ENCODE measurements around the gene MRPL58. TPM values are rescaled to one million over a fixed set of nuclear protein-coding genes. Genes with fewer than 3 reads are reported as not detected.

Gene MRPL58
- polyA plus RNA-seq, 4 donors = 22.4 to 73.0 (median 45.7) TPM

GRCh38 chr17:75063626-75064025 is 51.2 kb downstream of the MRPL58 start:
- Histone ChIP-seq H3K9me3 (ENCODE audit: control insufficient read depth in 2 of 2, insufficient read depth in 1 of 2, low read depth in 1 of 2, low read length in 1 of 2) (no peaks in the 10 kb centered on the region), H3K4me1 (ENCODE audit: control insufficient read depth in 3 of 3, insufficient read depth in 2 of 3, low read depth in 1 of 3, low read length in 2 of 3) (peaks cover 0 to 5% (median 0%) of the 10 kb centered on the region in 3 donors), H3K36me3 (ENCODE audit: control insufficient read depth in 3 of 3, insufficient read depth in 2 of 3, low read depth in 1 of 3, low read length in 3 of 3) (peaks cover 7 to 59% (median 13%) of the 10 kb centered on the region in 3 donors), H3K27me3 (ENCODE audit: control insufficient read depth in 3 of 3, insufficient read depth in 3 of 3, low read length in 3 of 3) (no peaks in the 10 kb centered on the region), H3K27ac (ENCODE audit: low read depth in 1 of 3, low read length in 2 of 3) (no peak overlapping the region), H3K4me3 (ENCODE audit: low read depth in 1 of 3, low read length in 3 of 3) (no peak overlapping the region)
- FAIRE-seq (no peak), DNase-seq (no peak)
- 84 to 95% (median 91%) methylated on average over 3 of the region's 3 CpGs for WGBS, 3 donors

GRCh38 chr17:75064040-75064439 is 51.6 kb downstream of the MRPL58 start:
- no peak for FAIRE-seq
- peaks cover 7 to 59% (median 13%) of the 10 kb centered on the region in 3 donors for H3K36me3 ChIP-seq (ENCODE audit: control insufficient read depth in 3 of 3, insufficient read depth in 2 of 3, low read depth in 1 of 3, low read length in 3 of 3)
- H3K4me3 ChIP-seq (ENCODE audit: low read depth in 1 of 3, low read length in 3 of 3) = no peak overlapping the region
- DNase-seq = no peak
- H3K27me3 ChIP-seq (ENCODE audit: control insufficient read depth in 3 of 3, insufficient read depth in 3 of 3, low read length in 3 of 3) = no peaks in the 10 kb centered on the region
- 91 to 97% (median 95%) methylated on average over 11 of the region's 11 CpGs for WGBS, 3 donors
- H3K27ac ChIP-seq (ENCODE audit: low read depth in 1 of 3, low read length in 2 of 3) = no peak overlapping the region
- H3K9me3 ChIP-seq (ENCODE audit: control insufficient read depth in 2 of 2, insufficient read depth in 1 of 2, low read depth in 1 of 2, low read length in 1 of 2) = no peaks in the 10 kb centered on the region
- peaks cover 0 to 5% (median 0%) of the 10 kb centered on the region in 3 donors for H3K4me1 ChIP-seq (ENCODE audit: control insufficient read depth in 3 of 3, insufficient read depth in 2 of 3, low read depth in 1 of 3, low read length in 2 of 3)

GRCh38 chr17:75064460-75064859 is 52.0 kb downstream of the MRPL58 start:
- peaks cover 0 to 4% (median 0%) of the 10 kb centered on the region in 3 donors for H3K4me1 ChIP-seq (ENCODE audit: control insufficient read depth in 3 of 3, insufficient read depth in 2 of 3, low read depth in 1 of 3, low read length in 2 of 3)
- H3K4me3 ChIP-seq (ENCODE audit: low read depth in 1 of 3, low read length in 3 of 3) = no peak overlapping the region
- DNase-seq (no peak), FAIRE-seq (no peak)
- H3K27me3 ChIP-seq (ENCODE audit: control insufficient read depth in 3 of 3, insufficient read depth in 3 of 3, low read length in 3 of 3) = no peaks in the 10 kb centered on the region
- no peaks in the 10 kb centered on the region for H3K9me3 ChIP-seq (ENCODE audit: control insufficient read depth in 2 of 2, insufficient read depth in 1 of 2, low read depth in 1 of 2, low read length in 1 of 2)
- no peak overlapping the region for H3K27ac ChIP-seq (ENCODE audit: low read depth in 1 of 3, low read length in 2 of 3)
- WGBS, 3 donors = 79 to 87% (median 81%) methylated on average over 8 of the region's 8 CpGs
- H3K36me3 ChIP-seq (ENCODE audit: control insufficient read depth in 3 of 3, insufficient read depth in 2 of 3, low read depth in 1 of 3, low read length in 3 of 3) = peaks cover 7 to 56% (median 12%) of the 10 kb centered on the region in 3 donors

- H3K27me3 ChIP-seq (ENCODE audit: control insufficient read depth in 3 of 3, insufficient read depth in 3 of 3, low read length in 3 of 3) = no peaks in the 10 kb centered on the region
- no peaks in the 10 kb centered on the region for H3K9me3 ChIP-seq (ENCODE audit: control insufficient read depth in 2 of 2, insufficient read depth in 1 of 2, low read depth in 1 of 2, low read length in 1 of 2)
- FAIRE-seq = no peak
- no peak overlapping the region for H3K27ac ChIP-seq (ENCODE audit: low read depth in 1 of 3, low read length in 2 of 3)
- no peak overlapping the region for H3K4me3 ChIP-seq (ENCODE audit: low read depth in 1 of 3, low read length in 3 of 3)
- H3K36me3 ChIP-seq (ENCODE audit: control insufficient read depth in 3 of 3, insufficient read depth in 2 of 3, low read depth in 1 of 3, low read length in 3 of 3) = peaks cover 7 to 51% (median 11%) of the 10 kb centered on the region in 3 donors
- WGBS, 3 donors = 93 to 97% (median 94%) methylated on average over 18 of the region's 18 CpGs
- H3K4me1 ChIP-seq (ENCODE audit: control insufficient read depth in 3 of 3, insufficient read depth in 2 of 3, low read depth in 1 of 3, low read length in 2 of 3) = no peaks in the 10 kb centered on the region
- DNase-seq = no peak
Measured at GRCh38 chr17:75064867-75065561, 52.5 kb downstream of the MRPL58 start.

GRCh38 chr17:75065562-75066151 is 53.2 kb downstream of the MRPL58 start:
- no peak for FAIRE-seq
- Histone ChIP-seq H3K27ac (ENCODE audit: low read depth in 1 of 3, low read length in 2 of 3) (no peak overlapping the region), H3K4me3 (ENCODE audit: low read depth in 1 of 3, low read length in 3 of 3) (no peak overlapping the region), H3K36me3 (ENCODE audit: control insufficient read depth in 3 of 3, insufficient read depth in 2 of 3, low read depth in 1 of 3, low read length in 3 of 3) (peaks cover 3 to 48% (median 9%) of the 10 kb centered on the region in 3 donors), H3K9me3 (ENCODE audit: control insufficient read depth in 2 of 2, insufficient read depth in 1 of 2, low read depth in 1 of 2, low read length in 1 of 2) (no peaks in the 10 kb centered on the region), H3K27me3 (ENCODE audit: control insufficient read depth in 3 of 3, insufficient read depth in 3 of 3, low read length in 3 of 3) (no peaks in the 10 kb centered on the region), H3K4me1 (ENCODE audit: control insufficient read depth in 3 of 3, insufficient read depth in 2 of 3, low read depth in 1 of 3, low read length in 2 of 3) (no peaks in the 10 kb centered on the region)
- no peak for DNase-seq
- WGBS, 3 donors = 65 to 68% (median 65%) methylated on average over 6 of the region's 6 CpGs

- WGBS, 3 donors = 57 to 75% (median 60%) methylated on average over 4 of the region's 4 CpGs
- FAIRE-seq = no peak
Measured at GRCh38 chr17:75067856-75068255, 55.4 kb downstream of the MRPL58 start.

GRCh38 chr17:75068750-75069149 is 56.3 kb downstream of the MRPL58 start:
- peaks cover 0 to 19% (median 3%) of the 10 kb centered on the region in 3 donors for H3K36me3 ChIP-seq (ENCODE audit: control insufficient read depth in 3 of 3, insufficient read depth in 2 of 3, low read depth in 1 of 3, low read length in 3 of 3)
- FAIRE-seq (no peak), DNase-seq (no peak)
- H3K4me3 ChIP-seq (ENCODE audit: low read depth in 1 of 3, low read length in 3 of 3) = no peak overlapping the region
- no peaks in the 10 kb centered on the region for H3K27me3 ChIP-seq (ENCODE audit: control insufficient read depth in 3 of 3, insufficient read depth in 3 of 3, low read length in 3 of 3)
- peaks cover 0 to under 1% (median 0%) of the 10 kb centered on the region in 3 donors for H3K4me1 ChIP-seq (ENCODE audit: control insufficient read depth in 3 of 3, insufficient read depth in 2 of 3, low read depth in 1 of 3, low read length in 2 of 3)
- no peaks in the 10 kb centered on the region for H3K9me3 ChIP-seq (ENCODE audit: control insufficient read depth in 2 of 2, insufficient read depth in 1 of 2, low read depth in 1 of 2, low read length in 1 of 2)
- no peak overlapping the region for H3K27ac ChIP-seq (ENCODE audit: low read depth in 1 of 3, low read length in 2 of 3)
- 80 to 85% (median 83%) methylated on average over 8 of the region's 8 CpGs for WGBS, 3 donors

More at GRCh38 chr17:75067856-75068255, 55.4 kb downstream of the MRPL58 start:
- no peak for DNase-seq
- no peak overlapping the region for H3K4me3 ChIP-seq (ENCODE audit: low read depth in 1 of 3, low read length in 3 of 3)
- no peaks in the 10 kb centered on the region for H3K27me3 ChIP-seq (ENCODE audit: control insufficient read depth in 3 of 3, insufficient read depth in 3 of 3, low read length in 3 of 3)
- peaks cover 2 to 28% (median 3%) of the 10 kb centered on the region in 3 donors for H3K36me3 ChIP-seq (ENCODE audit: control insufficient read depth in 3 of 3, insufficient read depth in 2 of 3, low read depth in 1 of 3, low read length in 3 of 3)
- H3K9me3 ChIP-seq (ENCODE audit: control insufficient read depth in 2 of 2, insufficient read depth in 1 of 2, low read depth in 1 of 2, low read length in 1 of 2) = no peaks in the 10 kb centered on the region
- H3K27ac ChIP-seq (ENCODE audit: low read depth in 1 of 3, low read length in 2 of 3) = no peak overlapping the region
- no peaks in the 10 kb centered on the region for H3K4me1 ChIP-seq (ENCODE audit: control insufficient read depth in 3 of 3, insufficient read depth in 2 of 3, low read depth in 1 of 3, low read length in 2 of 3)

- Histone ChIP-seq H3K36me3 (ENCODE audit: control insufficient read depth in 3 of 3, insufficient read depth in 2 of 3, low read depth in 1 of 3, low read length in 3 of 3) (peaks cover 0 to 8% (median 0%) of the 10 kb centered on the region in 3 donors), H3K27ac (ENCODE audit: low read depth in 1 of 3, low read length in 2 of 3) (no peak overlapping the region), H3K27me3 (ENCODE audit: control insufficient read depth in 3 of 3, insufficient read depth in 3 of 3, low read length in 3 of 3) (no peaks in the 10 kb centered on the region), H3K4me3 (ENCODE audit: low read depth in 1 of 3, low read length in 3 of 3) (no peak overlapping the region), H3K4me1 (ENCODE audit: control insufficient read depth in 3 of 3, insufficient read depth in 2 of 3, low read depth in 1 of 3, low read length in 2 of 3) (peaks cover 0 to 8% (median 0%) of the 10 kb centered on the region in 3 donors), H3K9me3 (ENCODE audit: control insufficient read depth in 2 of 2, insufficient read depth in 1 of 2, low read depth in 1 of 2, low read length in 1 of 2) (no peaks in the 10 kb centered on the region)
- FAIRE-seq (no peak), DNase-seq (peak; percentile 20 to 55)
- 70 to 90% (median 88%) methylated on average over 2 of the region's 2 CpGs for WGBS, 3 donors
Measured at GRCh38 chr17:75069783-75070182, 57.3 kb downstream of the MRPL58 start.
